Esophagus squamous epithelium (tissue), 5 donors: Measurements from ENCODE around the gene LRRC36. TPM values are rescaled to one million over a fixed set of nuclear protein-coding genes. Genes with fewer than 3 reads are reported as not detected.

Source experiments
- DNase-seq: peaks from one replicate; lab custom pipeline; 2025; lab: John Stamatoyannopoulos, UW
- H3K27ac ChIP-seq, 4 donors: fragments of 200-600 bp; sonication (generic); one replicate each; pipeline ENCODE4 v1.5.1; 2016 to 2019; ENCODE audit warnings: mild to moderate bottlenecking in 1 of 4
- H3K27me3 ChIP-seq, 4 donors: fragments of 200-600 bp; sonication (generic); 1 replicate in 3 of 4; 2 replicates in 1 of 4; pipeline versions ENCODE4 v1.5.1 to v1.6.0; 2017 to 2021; ENCODE audit warnings: antibody characterized with exemption in 1 of 4
- H3K36me3 ChIP-seq, 3 donors: fragments of 200-600 bp; sonication (generic); one replicate each; pipeline ENCODE4 v1.5.1; 2016 to 2019
- H3K4me1 ChIP-seq, 3 donors: fragments of 200-600 bp; sonication (generic); one replicate each; pipeline ENCODE4 v1.5.1; 2017 to 2019
- H3K4me3 ChIP-seq, 4 donors: fragments of 200-600 bp; sonication (generic); 1 replicate in 3 of 4; 2 replicates in 1 of 4; pipeline ENCODE4 v1.5.1; 2016 to 2019; ENCODE audit warnings: mild to moderate bottlenecking in 2 of 4, moderate library complexity in 1 of 4
- H3K9me3 ChIP-seq, 3 donors: fragments of 200-600 bp; sonication (generic); one replicate each; pipeline ENCODE4 v1.5.1; 2016 to 2019
- POLR2A ChIP-seq, 4 donors: fragments of 450-650 bp; IDR thresholded peaks; one replicate each; pipeline ENCODE4 v1.6.1; 2017; ENCODE audit warnings: antibody characterized with exemption in 4 of 4, mild to moderate bottlenecking in 4 of 4, moderate library complexity in 3 of 4
- WGBS, 2 donors: methylation state at CpG; one replicate each; pipeline ENCODE4 v1.1.5; 2018; 5-methylcytosine and 5-hydroxymethylcytosine counted together
- intact Hi-C: fragments of 100-400 bp; cut with DNase I; formaldehyde crosslinking; loops from one replicate; pipeline ENCODE4 v1.15.0; 2022
- total RNA-seq, 4 donors: library from RNA; depleted of rRNA; stranded (reverse); fragments of >200 nt; gene quantifications; one replicate each; pipeline ENCODE4 v1.1.0, GENCODE V29; 2016
- TF ChIP-seq, protein P1 (sequence below), 6 experiments: fragments of 450-650 bp in 4 of 6; fragments of 200-600 bp in 2 of 6; sonication (generic) in 2 of 6; IDR thresholded peaks; one replicate each; pipeline ENCODE4 v1.5.1; 2016 to 2019; ENCODE audit warnings: antibody characterized with exemption in 6 of 6, mild to moderate bottlenecking in 4 of 6, moderate library complexity in 4 of 6
- donor health status: DM: yes; HTN: yes; CAD: no.

The LRRC36 gene
- total RNA-seq, 4 donors from 2014 or later: not detected

DNA sequence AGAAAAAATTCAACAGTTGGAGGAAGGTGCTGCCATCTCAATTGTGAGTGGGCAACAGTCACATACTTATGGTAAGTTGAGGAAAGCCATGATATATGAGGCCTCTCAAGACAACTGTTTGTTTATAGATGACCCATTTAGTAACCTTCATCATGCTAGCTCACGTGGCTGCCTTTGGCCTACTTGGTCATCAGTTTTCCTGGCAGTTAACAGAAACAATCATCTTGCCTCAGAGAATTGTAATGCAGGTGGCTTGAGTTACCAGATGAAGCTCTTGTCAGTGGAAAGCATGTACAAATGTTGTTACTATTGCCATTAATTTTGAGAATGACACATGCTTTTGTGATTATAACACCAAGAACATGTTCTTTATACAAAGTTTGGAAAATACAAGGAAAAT lies 52.0 kb downstream of the LRRC36 start:
- Histone ChIP-seq H3K27me3 (no peaks in the 10 kb centered on the region), H3K4me1 (no peaks in the 10 kb centered on the region), H3K4me3 (no peak overlapping the region), H3K36me3 (no peaks in the 10 kb centered on the region), H3K27ac (no peak overlapping the region), H3K9me3 (no peaks in the 10 kb centered on the region)
- intact Hi-C loops: no loop called here
- DNase-seq: no peak
- WGBS, 2 donors: 63 to 71% methylated on average over 1 of the region's 1 CpG
- TF ChIP-seq POLR2A (IDR thresholded peaks at IDR 0.05): no peak
- TF ChIP-seq, protein P1, sequence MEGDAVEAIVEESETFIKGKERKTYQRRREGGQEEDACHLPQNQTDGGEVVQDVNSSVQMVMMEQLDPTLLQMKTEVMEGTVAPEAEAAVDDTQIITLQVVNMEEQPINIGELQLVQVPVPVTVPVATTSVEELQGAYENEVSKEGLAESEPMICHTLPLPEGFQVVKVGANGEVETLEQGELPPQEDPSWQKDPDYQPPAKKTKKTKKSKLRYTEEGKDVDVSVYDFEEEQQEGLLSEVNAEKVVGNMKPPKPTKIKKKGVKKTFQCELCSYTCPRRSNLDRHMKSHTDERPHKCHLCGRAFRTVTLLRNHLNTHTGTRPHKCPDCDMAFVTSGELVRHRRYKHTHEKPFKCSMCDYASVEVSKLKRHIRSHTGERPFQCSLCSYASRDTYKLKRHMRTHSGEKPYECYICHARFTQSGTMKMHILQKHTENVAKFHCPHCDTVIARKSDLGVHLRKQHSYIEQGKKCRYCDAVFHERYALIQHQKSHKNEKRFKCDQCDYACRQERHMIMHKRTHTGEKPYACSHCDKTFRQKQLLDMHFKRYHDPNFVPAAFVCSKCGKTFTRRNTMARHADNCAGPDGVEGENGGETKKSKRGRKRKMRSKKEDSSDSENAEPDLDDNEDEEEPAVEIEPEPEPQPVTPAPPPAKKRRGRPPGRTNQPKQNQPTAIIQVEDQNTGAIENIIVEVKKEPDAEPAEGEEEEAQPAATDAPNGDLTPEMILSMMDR (IDR thresholded peaks at IDR 0.05): no peak

DNA sequence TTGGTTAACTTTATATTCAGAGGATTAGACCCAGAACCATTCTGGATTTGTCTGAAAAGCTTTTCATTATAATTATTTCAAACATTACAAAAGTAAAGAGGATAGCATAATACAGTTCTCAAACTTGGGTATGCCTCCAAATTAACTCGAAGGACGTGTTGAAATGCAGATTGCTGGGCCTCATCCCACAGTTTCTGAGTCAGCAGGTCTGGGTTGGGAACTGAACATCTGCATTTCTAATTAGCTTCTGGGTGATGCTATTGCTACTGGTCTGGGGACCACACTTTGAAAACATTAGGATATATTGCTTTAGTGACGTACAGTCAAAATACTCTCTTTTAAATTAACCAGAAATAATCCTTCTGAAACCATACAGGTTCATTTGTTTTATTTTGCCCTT lies 56.7 kb downstream of the LRRC36 start:
- intact Hi-C loops: no loop called here

DNA sequence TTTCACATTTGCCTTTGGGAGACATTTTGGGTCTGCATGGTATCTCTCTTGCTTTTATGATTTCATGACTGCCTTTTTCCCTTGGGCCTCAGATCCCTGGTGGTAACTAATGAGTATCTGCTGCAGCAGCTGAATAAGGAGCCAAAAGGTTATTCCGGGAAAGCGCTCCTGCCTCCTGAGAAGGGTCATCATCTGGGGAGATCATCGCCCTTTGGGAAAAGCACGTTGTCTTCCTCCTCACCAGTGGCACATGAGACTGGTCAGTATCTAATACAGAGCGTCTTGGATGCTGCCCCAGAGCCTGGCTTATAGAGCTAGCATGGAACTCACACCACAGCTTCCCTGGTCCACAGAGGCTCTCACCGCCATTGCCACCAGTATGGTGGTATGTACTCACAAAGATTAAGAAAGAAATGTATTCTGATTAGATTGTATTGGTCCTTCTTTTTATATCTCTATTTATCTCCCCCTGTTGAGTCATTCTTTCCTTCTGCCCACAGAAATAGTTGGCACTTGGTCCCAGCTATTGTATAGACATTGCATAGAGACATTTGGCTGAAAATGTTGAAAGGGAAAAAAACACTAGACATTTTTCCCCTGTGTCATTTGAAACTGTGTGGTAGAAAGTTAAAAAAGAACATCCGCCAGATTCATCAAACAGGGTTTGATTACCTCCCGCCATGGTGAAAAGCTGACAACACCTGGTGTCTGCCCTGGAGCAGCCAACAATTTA lies 58.3 kb downstream of the LRRC36 start:
- H3K27me3 ChIP-seq: no peaks in the 10 kb centered on the region
- TF ChIP-seq, protein P1 (IDR thresholded peaks at IDR 0.05): no peak
- no peak for TF ChIP-seq POLR2A (IDR thresholded peaks at IDR 0.05)
- no peaks in the 10 kb centered on the region for H3K9me3 ChIP-seq
- H3K4me3 ChIP-seq: no peak overlapping the region
- intact Hi-C loops: no loop called here
- H3K27ac ChIP-seq: no peak overlapping the region
- DNase-seq: no peak
- H3K4me1 ChIP-seq: peaks cover 0 to 6% (median 0%) of the 10 kb centered on the region in 3 donors
- no peaks in the 10 kb centered on the region for H3K36me3 ChIP-seq
- 73 to 78% methylated on average over 8 of the region's 8 CpGs for WGBS, 2 donors

More for the DNA sequence above, 56.7 kb downstream of the LRRC36 start:
- H3K36me3 ChIP-seq: no peaks in the 10 kb centered on the region
- no peaks in the 10 kb centered on the region for H3K9me3 ChIP-seq
- no peak for DNase-seq
- 77 to 96% methylated on average over 3 of the region's 3 CpGs for WGBS, 2 donors
- no peaks in the 10 kb centered on the region for H3K4me1 ChIP-seq
- H3K27me3 ChIP-seq: no peaks in the 10 kb centered on the region
- H3K4me3 ChIP-seq: no peak overlapping the region
- H3K27ac ChIP-seq: no peak overlapping the region
- TF ChIP-seq, protein P1 (IDR thresholded peaks at IDR 0.05): no peak
- no peak for TF ChIP-seq POLR2A (IDR thresholded peaks at IDR 0.05)

DNA sequence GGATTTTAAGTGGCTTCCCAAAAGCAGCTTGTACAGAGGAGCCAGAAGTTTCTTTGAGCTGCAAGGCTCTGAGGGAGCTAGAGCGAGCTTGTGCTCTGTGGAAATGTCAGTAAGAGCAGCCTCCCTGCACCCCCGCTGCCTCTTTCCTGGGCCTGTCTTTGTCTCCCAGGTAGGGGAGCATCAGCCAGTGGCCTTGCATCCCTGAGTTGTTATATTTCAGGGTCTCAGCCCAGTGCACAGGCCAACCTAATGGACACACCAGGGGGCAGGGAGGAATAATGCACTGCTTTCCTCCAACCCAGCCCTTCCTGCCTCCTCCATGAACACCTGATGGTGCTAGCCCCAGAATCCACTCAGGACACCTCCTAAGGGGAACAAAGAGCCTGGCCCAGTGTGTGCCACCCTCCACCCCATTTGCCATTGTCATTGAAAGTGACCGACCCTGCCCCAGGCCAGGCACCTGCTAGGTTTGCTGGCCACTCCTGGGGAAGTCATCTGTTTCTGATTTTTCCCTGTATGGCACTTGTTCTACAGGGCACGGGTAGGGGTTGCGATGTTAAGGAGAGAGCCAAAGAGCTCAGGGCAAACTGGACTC lies 60.3 kb downstream of the LRRC36 start:
- Histone ChIP-seq H3K27ac (no peak overlapping the region), H3K36me3 (no peaks in the 10 kb centered on the region), H3K27me3 (no peaks in the 10 kb centered on the region), H3K9me3 (no peaks in the 10 kb centered on the region), H3K4me3 (no peak overlapping the region), H3K4me1 (peaks cover 2 to 19% (median 11%) of the 10 kb centered on the region in 3 donors)
- TF ChIP-seq POLR2A (IDR thresholded peaks at IDR 0.05): no peak
- TF ChIP-seq, protein P1 (IDR thresholded peaks at IDR 0.05): no peak
- no peak for DNase-seq
- intact Hi-C loops: no loop called here
- WGBS, 2 donors: 90% methylated on average over 5 of the region's 5 CpGs

DNA sequence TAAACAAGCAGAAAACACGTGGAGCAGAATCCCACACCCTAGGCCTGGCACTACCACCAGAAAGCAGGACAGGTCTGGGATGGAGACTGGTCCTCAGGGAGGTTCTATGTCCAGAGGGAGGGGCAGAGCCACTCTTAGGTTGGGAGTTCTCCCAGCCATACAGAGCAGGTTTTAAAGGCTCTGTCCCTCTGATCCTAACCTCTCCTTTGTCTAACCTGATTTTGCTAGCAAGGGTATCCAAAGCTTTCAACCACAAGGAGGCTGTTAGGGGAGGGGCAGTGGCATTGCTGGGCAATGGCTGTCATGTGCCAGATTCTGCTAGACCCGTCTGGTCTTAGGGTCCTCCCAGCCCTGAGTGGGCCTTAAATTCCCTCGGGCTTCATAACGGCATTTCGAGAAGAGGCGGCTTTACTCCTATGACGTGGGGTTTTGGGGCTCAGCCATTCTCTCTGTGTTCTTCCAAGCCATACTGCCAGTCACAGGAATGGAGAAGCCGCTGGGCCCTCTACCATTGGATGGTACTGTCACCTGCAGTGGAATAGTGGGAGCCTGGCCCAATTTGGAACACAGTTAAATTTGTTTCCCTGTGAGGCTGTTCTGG lies 61.0 kb downstream of the LRRC36 start:
- intact Hi-C loops: no loop called here
- TF ChIP-seq POLR2A (IDR thresholded peaks at IDR 0.05): no peak
- TF ChIP-seq, protein P1 (IDR thresholded peaks at IDR 0.05): no peak
- Histone ChIP-seq H3K4me3 (no peak overlapping the region), H3K36me3 (no peaks in the 10 kb centered on the region), H3K27me3 (no peaks in the 10 kb centered on the region), H3K9me3 (no peaks in the 10 kb centered on the region), H3K4me1 (peaks cover 9 to 25% (median 17%) of the 10 kb centered on the region in 3 donors), H3K27ac (no peak overlapping the region)
- no peak for DNase-seq
- 71 to 76% methylated on average over 4 to 6 of the region's 8 CpGs for whole genome bisulfite sequencing, 2 donors
